Mesodermal cell (in vitro differentiated cells): ENCODE results near the gene USP34. TPM values are rescaled to one million over a fixed set of nuclear protein-coding genes. Genes with fewer than 3 reads are reported as not detected.
A peak's percentile ranks its signal among the peaks of the same experiment; 100 is the strongest.

Experiments
- H3K27ac ChIP-seq: 2 replicates; pipeline ENCODE4 v1.7.0; 2013; ENCODE audit warnings: mild to moderate bottlenecking, low read depth, low read length, moderate library complexity; ENCODE audit not compliant: severe bottlenecking
- H3K36me3 ChIP-seq: 2 replicates; pipeline ENCODE4 v1.7.1; 2013; ENCODE audit warnings: mild to moderate bottlenecking, low read length, moderate library complexity; ENCODE audit not compliant: control insufficient read depth, insufficient read depth
- H3K4me1 ChIP-seq: one replicate; pipeline ENCODE4 v1.7.1; 2013; ENCODE audit warnings: mild to moderate bottlenecking, low read length; ENCODE audit not compliant: insufficient read depth, control insufficient read depth, poor library complexity, severe bottlenecking
- H3K4me3 ChIP-seq: 2 replicates; pipeline ENCODE4 v1.7.0; 2013; ENCODE audit warnings: low read length, control low read depth, mild to moderate bottlenecking; ENCODE audit not compliant: insufficient read depth, poor library complexity, severe bottlenecking; ENCODE audit errors: extremely low read depth
- H3K9me3 ChIP-seq: 2 replicates; pipeline ENCODE4 v1.7.1; 2013; ENCODE audit warnings: mild to moderate bottlenecking, low read length, moderate library complexity; ENCODE audit not compliant: control insufficient read depth
- WGBS, 2 experiments: methylation state at CpG; one replicate each; pipeline ENCODE4 v1.1.5; 2013; ENCODE audit warnings: missing lambda C conversion rate in 2 of 2; ENCODE audit not compliant: insufficient coverage in 2 of 2; 5-methylcytosine and 5-hydroxymethylcytosine counted together
- polyA plus RNA-seq, 2 experiments: library from polyadenylated mRNA; stranded (reverse); fragments of 50-300 nt; gene quantifications; one replicate each; pipeline ENCODE4 v1.2.3, GENCODE V29; 2013

USP34 gene, protein sequence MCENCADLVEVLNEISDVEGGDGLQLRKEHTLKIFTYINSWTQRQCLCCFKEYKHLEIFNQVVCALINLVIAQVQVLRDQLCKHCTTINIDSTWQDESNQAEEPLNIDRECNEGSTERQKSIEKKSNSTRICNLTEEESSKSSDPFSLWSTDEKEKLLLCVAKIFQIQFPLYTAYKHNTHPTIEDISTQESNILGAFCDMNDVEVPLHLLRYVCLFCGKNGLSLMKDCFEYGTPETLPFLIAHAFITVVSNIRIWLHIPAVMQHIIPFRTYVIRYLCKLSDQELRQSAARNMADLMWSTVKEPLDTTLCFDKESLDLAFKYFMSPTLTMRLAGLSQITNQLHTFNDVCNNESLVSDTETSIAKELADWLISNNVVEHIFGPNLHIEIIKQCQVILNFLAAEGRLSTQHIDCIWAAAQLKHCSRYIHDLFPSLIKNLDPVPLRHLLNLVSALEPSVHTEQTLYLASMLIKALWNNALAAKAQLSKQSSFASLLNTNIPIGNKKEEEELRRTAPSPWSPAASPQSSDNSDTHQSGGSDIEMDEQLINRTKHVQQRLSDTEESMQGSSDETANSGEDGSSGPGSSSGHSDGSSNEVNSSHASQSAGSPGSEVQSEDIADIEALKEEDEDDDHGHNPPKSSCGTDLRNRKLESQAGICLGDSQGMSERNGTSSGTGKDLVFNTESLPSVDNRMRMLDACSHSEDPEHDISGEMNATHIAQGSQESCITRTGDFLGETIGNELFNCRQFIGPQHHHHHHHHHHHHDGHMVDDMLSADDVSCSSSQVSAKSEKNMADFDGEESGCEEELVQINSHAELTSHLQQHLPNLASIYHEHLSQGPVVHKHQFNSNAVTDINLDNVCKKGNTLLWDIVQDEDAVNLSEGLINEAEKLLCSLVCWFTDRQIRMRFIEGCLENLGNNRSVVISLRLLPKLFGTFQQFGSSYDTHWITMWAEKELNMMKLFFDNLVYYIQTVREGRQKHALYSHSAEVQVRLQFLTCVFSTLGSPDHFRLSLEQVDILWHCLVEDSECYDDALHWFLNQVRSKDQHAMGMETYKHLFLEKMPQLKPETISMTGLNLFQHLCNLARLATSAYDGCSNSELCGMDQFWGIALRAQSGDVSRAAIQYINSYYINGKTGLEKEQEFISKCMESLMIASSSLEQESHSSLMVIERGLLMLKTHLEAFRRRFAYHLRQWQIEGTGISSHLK (N-terminal part only)
- polyA plus RNA-seq (2013, experiment 1 of 2), result 64.8 TPM
- 66.9 TPM for polyA plus RNA-seq (2013, experiment 2 of 2)

DNA sequence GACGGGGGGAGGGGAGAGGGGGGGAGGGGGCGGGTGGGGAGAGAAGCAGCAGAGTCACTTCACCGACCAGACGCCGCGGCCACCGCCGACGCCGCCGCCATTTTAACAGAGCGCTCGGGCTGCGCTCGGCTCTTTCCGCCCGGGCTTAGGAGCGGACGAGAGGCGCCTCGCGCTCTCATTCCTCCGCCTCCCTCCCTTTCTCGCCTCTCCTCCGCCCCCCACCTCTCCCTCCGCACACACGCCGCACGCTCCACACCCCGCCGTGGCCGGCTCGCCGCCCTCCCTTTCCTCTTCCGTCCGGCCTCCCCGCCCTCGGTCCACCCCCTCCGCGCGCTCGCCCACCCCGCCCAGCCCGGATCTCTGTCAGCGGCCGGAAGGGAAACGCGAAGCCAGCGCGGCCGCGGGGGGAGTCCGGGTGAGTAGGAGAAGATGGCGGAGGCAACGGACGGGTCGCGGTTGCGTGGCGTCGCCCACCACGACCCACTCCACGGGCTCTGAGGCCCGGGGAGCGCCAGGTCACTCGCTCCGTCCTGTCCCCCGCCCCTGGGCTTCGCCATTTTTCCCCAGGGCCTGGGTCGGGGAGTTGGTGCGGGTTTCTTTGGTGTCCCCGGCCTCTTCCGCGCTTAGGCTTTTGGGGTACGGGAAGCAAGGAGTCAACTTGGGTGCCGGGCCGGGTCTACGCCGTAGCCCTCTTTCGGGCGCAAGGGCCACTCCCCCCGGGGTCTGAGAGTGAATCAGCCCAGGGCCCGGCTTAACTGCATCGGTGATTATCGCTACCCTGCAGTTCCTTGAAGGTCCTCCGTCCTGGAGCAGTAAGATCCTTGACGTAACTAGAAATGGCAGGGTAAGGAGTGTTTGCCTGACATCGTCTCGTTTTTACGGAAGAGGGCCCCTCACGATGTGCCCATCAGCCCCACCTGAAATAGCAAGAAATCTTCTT lies at the start of gene USP34:
Gene USP34, minus strand, starts transcription at position 123 of the 940 bp plus-strand sequence. CDS start 395 bp downstream, outside the sequence.
- Histone ChIP-seq H3K4me3 (peak within 1 kb of the TSS; percentile 97), H3K27ac (peak within 1 kb of the TSS; percentile 97), H3K9me3 (no peaks in the 10 kb centered on the region), H3K36me3 (peaks cover 15% of the 10 kb centered on the region), H3K4me1 (peaks cover 6% of the 10 kb centered on the region)
- WGBS, 2 experiments, result 0% methylated on average over 58 to 62 of the region's 91 CpGs

DNA sequence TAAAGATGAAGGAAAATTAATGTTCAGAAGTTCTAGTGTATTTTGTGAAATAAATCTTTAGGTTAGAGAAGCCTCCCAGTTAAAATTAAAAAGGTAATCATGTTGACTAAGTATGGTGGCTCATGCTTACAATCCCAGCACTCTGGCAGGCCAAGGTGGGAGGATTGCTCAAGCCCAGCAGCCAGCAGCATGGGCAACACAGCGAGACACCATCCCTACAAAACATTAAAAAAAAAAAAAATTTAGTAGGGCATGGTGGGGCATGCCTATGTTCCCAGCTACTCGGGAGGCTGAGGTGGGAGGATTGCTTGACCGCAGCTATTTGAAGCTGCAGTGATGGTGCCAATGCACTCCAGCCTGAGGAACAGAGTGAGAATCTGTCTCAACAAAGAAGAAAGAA lies 49.4 kb upstream of the USP34 start:
- Histone ChIP-seq H3K4me1 (no peaks in the 10 kb centered on the region), H3K27ac (no peak overlapping the region), H3K4me3 (no peak overlapping the region), H3K9me3 (no peaks in the 10 kb centered on the region), H3K36me3 (peaks cover 89% of the 10 kb centered on the region)
- WGBS, 2 experiments, result 94% methylated on average over 2 of the region's 3 CpGs; no CpG with 5 or more reads in 1 of the 2 experiments

DNA sequence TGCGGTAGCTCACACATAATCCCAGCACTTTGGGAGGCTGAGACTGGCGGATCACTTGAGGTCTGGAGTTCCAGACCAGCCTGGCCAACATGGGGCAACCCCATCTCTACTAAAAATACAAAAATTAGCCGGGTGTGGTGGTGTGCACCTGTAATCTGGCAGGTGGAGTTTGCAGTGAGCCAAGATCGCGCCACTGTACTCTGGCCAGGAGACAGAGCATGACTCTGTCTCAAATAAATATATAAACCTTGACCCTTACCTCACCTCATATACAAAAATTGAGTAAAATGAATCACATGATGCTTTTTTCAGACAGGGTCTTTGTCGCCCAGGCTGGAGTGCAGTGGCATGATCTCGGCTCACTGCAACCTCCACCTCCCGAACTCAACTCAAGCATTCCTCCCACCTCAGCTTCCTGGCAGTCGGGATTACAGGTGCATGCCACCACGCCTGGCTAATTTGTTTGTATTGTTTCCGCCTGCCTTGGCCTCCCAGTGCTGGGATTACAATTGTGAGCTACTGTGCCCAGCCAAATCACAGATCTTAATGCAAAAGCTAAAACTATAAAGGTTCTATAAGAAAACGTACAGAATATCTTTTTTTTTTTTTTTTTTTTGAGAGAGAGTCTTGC lies 42.0 kb upstream of the USP34 start:
- H3K9me3 ChIP-seq, result no peaks in the 10 kb centered on the region
- peaks cover 1% of the 10 kb centered on the region for H3K4me1 ChIP-seq
- no peak overlapping the region for H3K4me3 ChIP-seq
- H3K27ac ChIP-seq, result no peak overlapping the region
- 94 to 95% methylated on average over 8 to 10 of the region's 12 CpGs for WGBS, 2 experiments
- peaks cover 96% of the 10 kb centered on the region for H3K36me3 ChIP-seq

DNA sequence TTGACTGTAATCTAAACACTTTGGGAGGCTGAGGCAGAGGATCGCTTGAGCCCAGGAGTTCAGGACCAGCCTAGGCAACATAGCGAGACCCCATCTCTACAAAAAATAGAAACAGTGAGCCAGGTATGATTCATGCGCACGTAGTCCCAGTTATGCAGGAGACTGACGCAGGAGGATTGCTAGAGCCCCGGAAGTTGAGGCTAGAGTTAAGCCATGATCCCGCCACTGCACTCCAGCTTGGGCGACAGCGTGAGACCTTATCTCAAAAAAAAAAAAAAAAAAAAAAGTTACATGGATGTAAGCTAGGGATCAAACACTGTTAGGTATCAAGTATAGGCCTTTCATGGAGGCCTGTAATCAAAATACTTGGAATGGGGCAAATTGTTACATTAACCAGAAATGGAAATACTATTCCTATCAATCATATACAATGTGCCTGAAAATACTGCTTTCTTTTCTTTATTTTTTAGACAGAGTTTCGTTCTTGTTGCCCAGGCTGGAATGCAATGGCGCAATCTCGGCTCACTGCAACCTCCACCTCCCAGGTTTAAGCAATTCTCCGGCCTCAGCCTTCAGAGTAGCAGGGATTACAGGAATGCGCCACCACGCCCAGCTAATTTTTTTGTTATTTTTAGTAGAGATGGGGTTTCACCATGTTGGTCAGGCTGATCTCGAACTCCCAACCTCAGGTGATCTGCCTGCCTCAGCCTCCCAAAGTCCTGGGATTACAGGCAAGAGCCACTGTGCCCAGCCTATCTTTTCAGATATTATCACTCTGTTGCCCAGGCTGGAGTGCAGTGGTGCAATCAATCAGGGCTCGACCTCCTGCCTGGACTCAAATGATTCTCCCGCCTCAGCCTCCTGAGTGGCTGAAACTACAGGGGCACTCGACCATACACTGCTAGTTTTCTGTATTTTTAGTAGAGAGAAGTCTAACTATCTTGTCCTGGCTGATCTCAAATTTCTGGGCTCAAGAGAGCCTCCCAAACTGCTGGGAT lies 40.1 kb upstream of the USP34 start:
- Histone ChIP-seq H3K27ac (no peak overlapping the region), H3K4me3 (no peak overlapping the region), H3K9me3 (no peaks in the 10 kb centered on the region), H3K4me1 (peaks cover 2% of the 10 kb centered on the region), H3K36me3 (peaks cover 92% of the 10 kb centered on the region)
- 96 to 97% methylated on average over 13 of the region's 19 CpGs for WGBS, 2 experiments

DNA sequence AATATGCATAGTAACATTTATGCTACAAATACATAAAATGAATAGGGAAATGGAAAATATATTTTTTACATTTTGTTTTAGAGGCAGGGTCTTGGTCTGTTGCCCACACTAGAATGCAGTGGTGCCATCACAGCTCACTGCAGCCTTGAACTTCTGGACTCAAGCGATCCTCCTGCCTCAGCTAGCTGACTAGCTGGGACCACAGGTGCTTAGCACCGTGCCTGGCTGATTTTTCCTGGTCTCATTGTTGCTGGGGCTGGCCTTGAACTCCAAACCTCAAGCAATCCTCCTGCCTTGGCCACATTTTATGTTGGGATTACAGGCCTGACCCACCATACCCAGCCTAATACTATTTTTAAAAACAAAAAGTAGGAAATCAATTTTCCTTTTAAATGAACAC lies 34.1 kb upstream of the USP34 start:
- H3K36me3 ChIP-seq, result peaks cover 83% of the 10 kb centered on the region

DNA sequence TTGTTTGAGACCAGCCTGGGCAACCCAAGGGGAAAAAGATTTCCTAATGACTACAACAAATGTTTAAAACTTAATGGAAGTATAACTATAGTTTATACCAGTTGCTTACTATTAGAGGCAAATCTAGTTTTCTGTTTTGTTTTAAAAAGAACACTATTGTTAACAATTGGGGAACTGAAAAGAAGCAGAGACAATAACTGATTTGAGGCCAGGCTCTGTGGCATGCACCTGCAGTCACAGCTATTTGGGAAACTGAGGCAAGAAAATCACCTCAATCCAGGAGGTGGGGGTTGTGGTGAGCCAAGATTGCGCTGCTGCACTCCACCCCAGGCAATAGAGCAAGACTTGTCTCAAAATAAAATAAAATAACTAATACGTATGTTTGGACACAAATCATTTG lies 28.2 kb upstream of the USP34 start:
- no peak overlapping the region for H3K4me3 ChIP-seq
- H3K9me3 ChIP-seq, result no peaks in the 10 kb centered on the region
- peaks cover 88% of the 10 kb centered on the region for H3K36me3 ChIP-seq
- no peaks in the 10 kb centered on the region for H3K4me1 ChIP-seq
- 100% methylated on average over 1 of the region's 2 CpGs; no CpG with 5 or more reads in 1 of the 2 experiments for WGBS, 2 experiments
- H3K27ac ChIP-seq, result no peak overlapping the region

More for the DNA sequence above, 34.1 kb upstream of the USP34 start:
- peaks cover 2% of the 10 kb centered on the region for H3K4me1 ChIP-seq
- H3K4me3 ChIP-seq, result no peak overlapping the region
- 93 to 95% methylated on average over 2 of the region's 2 CpGs for WGBS, 2 experiments
- H3K9me3 ChIP-seq, result no peaks in the 10 kb centered on the region
- H3K27ac ChIP-seq, result no peak overlapping the region

DNA sequence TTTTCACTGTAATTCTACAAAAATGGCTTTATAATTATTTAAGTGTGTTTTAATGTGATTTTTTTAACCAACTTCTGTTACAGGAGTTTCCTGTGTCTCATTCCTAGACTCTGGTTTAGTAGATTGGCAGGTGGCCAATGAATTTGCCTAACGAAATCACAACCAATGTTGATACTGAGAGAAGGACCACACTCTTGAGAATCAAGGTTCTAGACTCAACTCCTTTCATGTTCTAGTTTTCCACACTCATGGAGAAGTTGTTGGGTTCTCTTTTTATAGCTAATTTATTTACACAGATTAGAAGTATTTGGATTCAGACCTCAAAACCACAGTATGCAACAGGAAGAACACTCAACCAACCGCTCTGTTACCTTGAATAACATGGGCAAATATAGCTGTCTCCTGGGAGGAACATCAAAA lies 22.6 kb upstream of the USP34 start:
- H3K36me3 ChIP-seq, result peaks cover 88% of the 10 kb centered on the region
- 86% methylated on average over 1 of the region's 2 CpGs; no CpG with 5 or more reads in 1 of the 2 experiments for WGBS, 2 experiments
- no peaks in the 10 kb centered on the region for H3K4me1 ChIP-seq
- no peak overlapping the region for H3K4me3 ChIP-seq
- H3K27ac ChIP-seq, result no peak overlapping the region
- H3K9me3 ChIP-seq, result no peaks in the 10 kb centered on the region

DNA sequence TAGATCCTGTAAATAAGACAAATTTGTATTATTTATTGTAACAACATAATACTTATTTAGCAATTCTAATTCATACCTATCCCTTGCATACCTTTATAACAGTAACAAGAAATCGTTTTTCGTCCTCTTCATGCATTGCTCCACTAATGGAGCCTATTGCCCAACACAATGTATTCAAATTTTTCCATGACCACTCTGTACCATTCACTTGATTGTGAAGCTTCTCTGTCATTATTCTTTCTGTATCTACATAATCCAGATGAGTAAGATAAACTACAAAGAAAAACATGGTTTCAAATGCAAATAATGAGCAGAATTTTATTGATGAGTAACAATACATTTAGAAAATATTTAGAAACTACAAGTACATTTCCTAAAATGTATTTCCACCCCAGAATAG lies 21.6 kb upstream of the USP34 start:
- WGBS, 2 experiments, result 94 to 95% methylated on average over 2 of the region's 2 CpGs

More for the DNA sequence above, 21.6 kb upstream of the USP34 start:
- Histone ChIP-seq H3K27ac (no peak overlapping the region), H3K9me3 (no peaks in the 10 kb centered on the region), H3K4me3 (no peak overlapping the region), H3K4me1 (no peaks in the 10 kb centered on the region), H3K36me3 (peaks cover 87% of the 10 kb centered on the region)
